Measurements from ENCODE around the gene ACTA2. TPM values are rescaled to one million over a fixed set of nuclear protein-coding genes. Genes with fewer than 3 reads are reported as not detected.

Gene ACTA2
- total and polyA plus RNA-seq, 7 donors = 39.6 to 73.1 (median 56.6) TPM

DNA sequence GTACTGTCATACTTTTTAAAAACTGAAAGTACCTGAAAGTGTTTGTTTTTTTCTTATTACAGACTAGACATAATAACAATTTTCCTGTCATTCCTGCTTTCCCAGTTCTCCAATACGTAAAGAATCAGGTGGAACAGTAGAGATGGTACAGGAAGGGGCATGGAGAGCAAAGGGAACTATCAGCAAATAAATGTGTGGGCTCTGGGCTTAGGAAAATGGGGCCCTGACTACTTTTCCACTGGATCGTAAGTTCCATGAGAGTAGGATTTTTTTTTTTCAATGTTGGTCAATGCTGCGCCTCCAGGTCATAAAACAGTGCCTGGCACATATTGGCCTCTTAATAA is 22.8 kb upstream of the ACTA2 start:
- H3K4me1 ChIP-seq = peaks cover 3% of the 10 kb centered on the region
- no peak for ATAC-seq

GRCh38 chr10:88974446-88975376 is 22.1 kb upstream of the ACTA2 start:
- no peak for TF ChIP-seq CTCF (IDR thresholded peaks at IDR 0.05)
- intact Hi-C loops (cut with DNase I) = no loop called here
- Histone ChIP-seq H3K4me3 (peak overlapping the region; percentile 68), H3K4me1 (peaks cover 3% of the 10 kb centered on the region), H3K9me3 (no peaks in the 10 kb centered on the region), H3K27ac (peak overlapping the region; percentile 43), H3K27me3 (ENCODE audit: insufficient read depth in 3 of 3, low read length in 2 of 3) (no peaks in the 10 kb centered on the region), H3K36me3 (ENCODE audit: insufficient read depth in 1 of 2, low read depth in 1 of 2) (no peaks in the 10 kb centered on the region)
- ATAC-seq = no peak
- no peak for DNase-seq
- WGBS, 3 donors = 5 to 16% (median 8%) methylated on average over 7 of the region's 7 CpGs

More for the DNA sequence above, 22.8 kb upstream of the ACTA2 start:
- H3K27me3 ChIP-seq (ENCODE audit: insufficient read depth in 3 of 3, low read length in 2 of 3) = no peaks in the 10 kb centered on the region
- H3K27ac ChIP-seq = peak overlapping the region; percentile 21
- peak overlapping the region; percentile 68 for H3K4me3 ChIP-seq
- no peak for TF ChIP-seq CTCF (IDR thresholded peaks at IDR 0.05)
- 47 to 58% (median 50%) methylated on average over 3 of the region's 3 CpGs for whole genome bisulfite sequencing, 3 donors
- no peaks in the 10 kb centered on the region for H3K9me3 ChIP-seq
- no peaks in the 10 kb centered on the region for H3K36me3 ChIP-seq (ENCODE audit: insufficient read depth in 1 of 2, low read depth in 1 of 2)
- DNase-seq = no peak
- intact Hi-C loops (cut with DNase I) = no loop called here

DNA sequence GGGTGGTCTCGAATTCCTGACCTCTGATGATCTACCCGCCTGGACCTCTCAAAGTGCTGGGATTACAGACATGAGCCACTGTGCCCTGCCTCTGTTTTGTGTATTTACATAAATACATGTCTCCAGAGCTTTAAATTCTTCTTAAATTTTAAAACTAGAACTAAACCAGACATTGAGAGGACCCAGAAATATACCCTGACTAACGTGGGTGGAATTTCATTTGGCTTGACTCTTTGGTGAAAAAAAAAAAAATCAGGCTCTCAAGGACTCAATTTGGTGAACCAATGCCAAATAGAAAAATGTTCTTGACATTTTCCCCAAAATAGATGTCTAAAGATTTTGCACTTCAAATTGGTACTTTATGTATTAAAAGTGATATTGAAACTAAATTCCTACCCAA is 21.4 kb upstream of the ACTA2 start:
- Histone ChIP-seq H3K36me3 (ENCODE audit: insufficient read depth in 1 of 2, low read depth in 1 of 2) (no peaks in the 10 kb centered on the region), H3K4me1 (peaks cover 3% of the 10 kb centered on the region), H3K27ac (no peak overlapping the region), H3K9me3 (no peaks in the 10 kb centered on the region), H3K4me3 (no peak overlapping the region), H3K27me3 (ENCODE audit: insufficient read depth in 3 of 3, low read length in 2 of 3) (no peaks in the 10 kb centered on the region)
- ATAC-seq = no peak
- DNase-seq = no peak
- intact Hi-C loops (cut with DNase I) = no loop called here
- 77 to 90% (median 81%) methylated on average over 3 of the region's 3 CpGs for WGBS, 3 donors
- no peak for TF ChIP-seq CTCF (IDR thresholded peaks at IDR 0.05)

- Histone ChIP-seq H3K4me1 (no peaks in the 10 kb centered on the region), H3K9me3 (no peaks in the 10 kb centered on the region), H3K4me3 (no peak overlapping the region), H3K27me3 (ENCODE audit: insufficient read depth in 3 of 3, low read length in 2 of 3) (no peaks in the 10 kb centered on the region), H3K36me3 (ENCODE audit: insufficient read depth in 1 of 2, low read depth in 1 of 2) (no peaks in the 10 kb centered on the region), H3K27ac (no peak overlapping the region)
- DNase-seq (no peak), ATAC-seq (peak in 1 of 4 donors; percentile 25)
- WGBS, 3 donors = 39 to 45% (median 42%) methylated on average over 5 of the region's 5 CpGs
- no peak for TF ChIP-seq CTCF (IDR thresholded peaks at IDR 0.05)
- intact Hi-C loops (cut with DNase I) = no loop called here
Measured at GRCh38 chr10:88971221-88972061, 18.9 kb upstream of the ACTA2 start.
